ENCODE measurements around the gene DGKQ. TPM values are rescaled to one million over a fixed set of nuclear protein-coding genes. Genes with fewer than 3 reads are reported as not detected.

DGKQ gene
- total and polyA plus RNA-seq, 2 donors (not counting 3 experiments of a cell fraction or from before 2014, with no cell fraction given), result 15.8 to 20.2 TPM

- DNase-seq (ENCODE audit: low read depth, low spot score), result no peak
- Histone ChIP-seq H3K4me3 (replicated peaks in 1 of 3; ENCODE audit: insufficient read depth in 1 of 3, low read depth in 1 of 3, low read length in 3 of 3) (no peak overlapping the region), H3K9me3 (replicated peaks; ENCODE audit: control insufficient read depth, insufficient read depth, low read length) (no peaks in the 10 kb centered on the region), H3K27ac (ENCODE audit: insufficient read depth, low read depth, low read length) (no peak overlapping the region), H3K9ac (replicated peaks; ENCODE audit: extremely low read depth, insufficient read depth, low read length) (no peak overlapping the region), H3K36me3 (ENCODE audit: control insufficient read depth in 2 of 2, extremely low read depth in 1 of 2, insufficient read depth in 2 of 2, low read length in 2 of 2) (peaks cover 0 to 2% of the 10 kb centered on the region in 2 experiments), H3K9me1 (replicated peaks; ENCODE audit: control insufficient read depth, extremely low read depth, insufficient read depth, low read length) (no peaks in the 10 kb centered on the region), H3K4me2 (ENCODE audit: insufficient read depth, low read length) (no peak overlapping the region), H2AFZ (ENCODE audit: low read depth, low read length) (no peak overlapping the region), H4K20me1 (replicated peaks; ENCODE audit: control insufficient read depth, extremely low read depth, insufficient read depth, low read length) (no peaks in the 10 kb centered on the region), H3K4me1 (ENCODE audit: control insufficient read depth, extremely low read depth, insufficient read depth, low read length) (peaks cover 4% of the 10 kb centered on the region), H3K79me2 (ENCODE audit: control insufficient read depth, insufficient read depth, low read length) (peaks cover 83% of the 10 kb centered on the region), H3K27me3 (ENCODE audit: control insufficient read depth in 2 of 2, insufficient read depth in 2 of 2, low read length in 2 of 2) (no peaks in the 10 kb centered on the region)
- FAIRE-seq, result no peak
- dilution Hi-C loops (cut with MboI; ENCODE audit: extremely low pct_ligation_motif_present, low sequenced_read_pairs), result no loop called here
- CTCF ChIA-PET, result interaction anchor here (0.9 to 1.0 kb wide), 2 partner anchors 9 to 61 kb away, joined by 4 to 5 read pairs; no protein-coding TSS in a partner anchor
- no peak for TF ChIP-seq POLR2A (IDR thresholded peaks at IDR 0.05; ENCODE audit: low read depth, low read length)
- no peak for TF ChIP-seq GATA2 (IDR thresholded peaks at IDR 0.05; ENCODE audit: insufficient read depth, insufficient read length, low read depth, low read length)
- POLR2A ChIA-PET, result no interaction called here
- intact Hi-C loops (cut with micrococcal nuclease), result loop anchor here (1.0 kb wide), 1 partner anchor 61 kb away; the partner anchor contains the start of gene IDUA
- no TSS peak for BruUV-seq (replicated peaks)
These were observed 47.4 kb downstream of the DGKQ start for GRCh38 chr4:925771-926500.

- TF ChIP-seq POLR2AphosphoS5 (IDR thresholded peaks at IDR 0.05; ENCODE audit: insufficient read depth, low read depth, low read length) (no peak), JUN (IDR thresholded peaks at IDR 0.05; ENCODE audit: borderline replicate concordance, insufficient read depth, insufficient read length, low read depth) (no peak)
- Histone ChIP-seq H3K9me1 (replicated peaks; ENCODE audit: control insufficient read depth, extremely low read depth, insufficient read depth, low read length) (no peaks in the 10 kb centered on the region), H3K9ac (replicated peaks; ENCODE audit: extremely low read depth, insufficient read depth, low read length) (no peak overlapping the region), H3K4me1 (ENCODE audit: control insufficient read depth, extremely low read depth, insufficient read depth, low read length) (no peaks in the 10 kb centered on the region), H3K36me3 (ENCODE audit: control insufficient read depth in 2 of 2, extremely low read depth in 1 of 2, insufficient read depth in 2 of 2, low read length in 2 of 2) (peaks cover 0 to 2% of the 10 kb centered on the region in 2 experiments), H3K4me2 (ENCODE audit: insufficient read depth, low read length) (no peak overlapping the region), H3K4me3 (replicated peaks in 1 of 3; ENCODE audit: insufficient read depth in 1 of 3, low read depth in 1 of 3, low read length in 3 of 3) (no peak overlapping the region), H3K27me3 (ENCODE audit: control insufficient read depth in 2 of 2, insufficient read depth in 2 of 2, low read length in 2 of 2) (no peaks in the 10 kb centered on the region), H2AFZ (ENCODE audit: low read depth, low read length) (no peak overlapping the region), H3K27ac (ENCODE audit: insufficient read depth, low read depth, low read length) (no peak overlapping the region), H3K9me3 (replicated peaks; ENCODE audit: control insufficient read depth, insufficient read depth, low read length) (no peaks in the 10 kb centered on the region), H4K20me1 (replicated peaks; ENCODE audit: control insufficient read depth, extremely low read depth, insufficient read depth, low read length) (no peaks in the 10 kb centered on the region), H3K79me2 (ENCODE audit: control insufficient read depth, insufficient read depth, low read length) (peaks cover 81% of the 10 kb centered on the region)
- ChIA-PET CTCF (no interaction called here), POLR2A (no interaction called here)
- no peak for DNase-seq (ENCODE audit: low read depth, low spot score)
- BruUV-seq (replicated peaks), result no TSS peak
- dilution Hi-C loops (cut with MboI; ENCODE audit: extremely low pct_ligation_motif_present, low sequenced_read_pairs) (no loop called here), intact Hi-C loops (cut with micrococcal nuclease) (no loop called here)
- FAIRE-seq, result no peak
These were observed 48.2 kb downstream of the DGKQ start for GRCh38 chr4:925171-925570.

Data from endothelial cell of umbilical vein (primary cell).